Measurements from ENCODE around the gene CLK2.

The CLK2 gene

DNA sequence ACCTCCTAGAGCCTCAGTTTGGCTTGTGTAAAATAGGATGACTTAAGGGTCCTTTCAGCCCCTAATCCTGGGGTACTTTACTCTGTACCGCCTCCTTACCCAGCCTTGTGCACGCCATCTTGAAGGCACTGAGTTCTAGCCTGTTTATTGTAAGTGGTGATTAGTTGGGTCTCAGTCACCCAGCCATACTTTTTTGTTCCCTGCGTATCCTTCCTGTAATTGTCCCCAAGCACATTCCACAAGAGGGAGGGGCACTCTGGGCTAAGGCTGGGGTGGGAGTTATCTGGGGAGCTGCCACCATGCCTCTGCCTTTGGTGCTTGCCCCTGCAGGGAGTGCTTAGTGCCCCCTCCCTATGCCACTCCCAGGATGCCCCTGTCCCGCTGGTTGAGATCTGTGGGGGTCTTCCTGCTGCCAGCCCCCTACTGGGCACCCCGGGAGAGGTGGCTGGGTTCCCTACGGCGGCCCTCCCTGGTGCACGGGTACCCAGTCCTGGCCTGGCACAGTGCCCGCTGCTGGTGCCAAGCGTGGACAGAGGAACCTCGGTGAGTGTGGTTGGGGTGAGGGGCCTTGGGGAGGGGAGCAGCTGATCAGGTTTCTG, 36.2 kb upstream of the CLK2 start:
- Histone ChIP-seq H3K4me3 (ENCODE audit: low read length) (peak overlapping the region; percentile 93), H3K4me2 (ENCODE audit: low read depth, low read length) (peak overlapping the region; percentile 89), H3K79me2 (ENCODE audit: low read length) (peaks cover 45% of the 10 kb centered on the region), H3K27ac (ENCODE audit: low read length) (peak overlapping the region; percentile 68; the same call in 1 of the 2 replicates), H3K27me3 (replicated peaks; ENCODE audit: insufficient read depth, low read length) (no peaks in the 10 kb centered on the region), H4K20me1 (ENCODE audit: insufficient read depth, low read length) (no peaks in the 10 kb centered on the region), H3K4me1 (ENCODE audit: low read length) (peaks cover 3% of the 10 kb centered on the region; the same call in 1 of the 2 replicates), H3F3A (ENCODE audit: insufficient read depth, low read length) (peaks cover 9% of the 10 kb centered on the region), H2AFZ (ENCODE audit: low read length) (peak overlapping the region; percentile 58), H3K9me2 (replicated peaks; ENCODE audit: insufficient read depth, low read length) (no peaks in the 10 kb centered on the region), H3K9me3 (replicated peaks; ENCODE audit: insufficient read depth, low read length) (no peaks in the 10 kb centered on the region), H3K9ac (ENCODE audit: low read length) (peak overlapping the region; percentile 88), H3K36me3 (replicated peaks; ENCODE audit: insufficient read depth, low read length) (no peaks in the 10 kb centered on the region; the same call in none of the 2 replicates)
- TF ChIP-seq, protein P1, sequence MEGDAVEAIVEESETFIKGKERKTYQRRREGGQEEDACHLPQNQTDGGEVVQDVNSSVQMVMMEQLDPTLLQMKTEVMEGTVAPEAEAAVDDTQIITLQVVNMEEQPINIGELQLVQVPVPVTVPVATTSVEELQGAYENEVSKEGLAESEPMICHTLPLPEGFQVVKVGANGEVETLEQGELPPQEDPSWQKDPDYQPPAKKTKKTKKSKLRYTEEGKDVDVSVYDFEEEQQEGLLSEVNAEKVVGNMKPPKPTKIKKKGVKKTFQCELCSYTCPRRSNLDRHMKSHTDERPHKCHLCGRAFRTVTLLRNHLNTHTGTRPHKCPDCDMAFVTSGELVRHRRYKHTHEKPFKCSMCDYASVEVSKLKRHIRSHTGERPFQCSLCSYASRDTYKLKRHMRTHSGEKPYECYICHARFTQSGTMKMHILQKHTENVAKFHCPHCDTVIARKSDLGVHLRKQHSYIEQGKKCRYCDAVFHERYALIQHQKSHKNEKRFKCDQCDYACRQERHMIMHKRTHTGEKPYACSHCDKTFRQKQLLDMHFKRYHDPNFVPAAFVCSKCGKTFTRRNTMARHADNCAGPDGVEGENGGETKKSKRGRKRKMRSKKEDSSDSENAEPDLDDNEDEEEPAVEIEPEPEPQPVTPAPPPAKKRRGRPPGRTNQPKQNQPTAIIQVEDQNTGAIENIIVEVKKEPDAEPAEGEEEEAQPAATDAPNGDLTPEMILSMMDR (IDR thresholded peaks at IDR 0.05; ENCODE audit: low read length), result peak; percentile 18; the same call in 1 of the 2 replicates
- TF ChIP-seq EZH2 (optimal IDR thresholded peaks at IDR 0.05; ENCODE audit: low read depth, low read length), result no peak
- TF ChIP-seq EZH2phosphoT487 (IDR thresholded peaks at IDR 0.05; ENCODE audit: low read length), result no peak
- peak; percentile 18 for DNase-seq

DNA sequence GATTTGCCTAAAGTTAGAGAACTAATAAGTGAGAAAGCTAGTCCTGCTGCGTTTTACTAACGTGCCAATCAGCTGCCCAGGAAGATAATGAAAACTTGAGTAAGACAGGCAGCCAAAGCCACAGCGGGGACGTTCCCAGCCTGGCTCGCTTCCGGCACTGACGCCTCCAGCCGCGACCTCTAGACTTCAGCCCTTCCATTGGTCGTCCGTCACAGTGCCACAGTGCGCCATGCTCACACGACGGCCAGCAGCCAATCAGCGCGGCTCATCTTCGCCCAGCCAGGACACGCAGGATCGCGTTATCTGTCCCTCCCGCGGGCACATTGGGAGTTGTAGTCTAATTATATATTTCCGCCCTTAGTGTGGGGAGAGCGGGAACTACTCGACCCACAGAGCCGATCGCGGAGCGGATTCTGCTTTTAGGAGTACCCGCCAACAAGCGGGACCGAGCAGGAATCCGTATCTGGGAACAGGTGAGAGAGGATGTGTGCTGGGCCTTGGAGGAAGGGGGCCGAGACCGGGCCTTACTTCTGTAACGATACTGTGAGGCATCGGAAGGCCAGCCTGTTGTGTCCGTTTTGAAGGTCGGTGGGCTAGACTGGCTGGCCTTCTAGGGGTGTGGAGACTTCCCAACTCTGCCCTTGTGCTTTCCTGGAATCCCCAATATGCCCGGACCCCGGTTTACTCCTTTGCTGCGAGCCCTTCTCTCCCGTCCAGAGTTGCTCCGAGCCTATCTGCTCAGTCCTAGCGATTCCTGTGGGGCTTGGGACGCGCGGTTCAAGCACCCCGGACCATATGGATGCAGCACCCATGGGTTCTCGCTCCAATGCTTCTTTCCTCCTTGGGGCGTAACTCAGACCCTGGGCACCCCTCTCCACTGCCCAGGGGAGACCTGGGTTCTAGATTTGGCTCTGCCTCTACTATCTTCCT, 35.5 kb upstream of the CLK2 start, which contains the start of gene FDPS:
TSS of gene FDPS (plus strand) at position 374 of the 930 bp plus-strand sequence. CDS start 924 bp downstream, outside the sequence.
- Histone ChIP-seq H3K27me3 (replicated peaks; ENCODE audit: insufficient read depth, low read length) (no peaks in the 10 kb centered on the region), H4K20me1 (ENCODE audit: insufficient read depth, low read length) (no peaks in the 10 kb centered on the region), H3F3A (ENCODE audit: insufficient read depth, low read length) (peaks cover 9% of the 10 kb centered on the region), H2AFZ (ENCODE audit: low read length) (peak within 1 kb of the TSS; percentile 58), H3K4me2 (ENCODE audit: low read depth, low read length) (peak within 1 kb of the TSS; percentile 89), H3K9ac (ENCODE audit: low read length) (peak within 1 kb of the TSS; percentile 88), H3K27ac (ENCODE audit: low read length) (peak within 1 kb of the TSS; percentile 68), H3K4me1 (ENCODE audit: low read length) (peaks cover 3% of the 10 kb centered on the region; the same call in 1 of the 2 replicates), H3K9me3 (replicated peaks; ENCODE audit: insufficient read depth, low read length) (no peaks in the 10 kb centered on the region), H3K4me3 (ENCODE audit: low read length) (peak within 1 kb of the TSS; percentile 93), H3K9me2 (replicated peaks; ENCODE audit: insufficient read depth, low read length) (no peaks in the 10 kb centered on the region), H3K36me3 (replicated peaks; ENCODE audit: insufficient read depth, low read length) (no peaks in the 10 kb centered on the region; the same call in 1 of the 2 replicates), H3K79me2 (ENCODE audit: low read length) (peaks cover 45% of the 10 kb centered on the region)
- peak; percentile 100 for DNase-seq
- TF ChIP-seq EZH2 (optimal IDR thresholded peaks at IDR 0.05; ENCODE audit: low read depth, low read length) (no peak), EZH2phosphoT487 (IDR thresholded peaks at IDR 0.05; ENCODE audit: low read length) (no peak)
- TF ChIP-seq, protein P1 (IDR thresholded peaks at IDR 0.05; ENCODE audit: low read length), result no peak

DNA sequence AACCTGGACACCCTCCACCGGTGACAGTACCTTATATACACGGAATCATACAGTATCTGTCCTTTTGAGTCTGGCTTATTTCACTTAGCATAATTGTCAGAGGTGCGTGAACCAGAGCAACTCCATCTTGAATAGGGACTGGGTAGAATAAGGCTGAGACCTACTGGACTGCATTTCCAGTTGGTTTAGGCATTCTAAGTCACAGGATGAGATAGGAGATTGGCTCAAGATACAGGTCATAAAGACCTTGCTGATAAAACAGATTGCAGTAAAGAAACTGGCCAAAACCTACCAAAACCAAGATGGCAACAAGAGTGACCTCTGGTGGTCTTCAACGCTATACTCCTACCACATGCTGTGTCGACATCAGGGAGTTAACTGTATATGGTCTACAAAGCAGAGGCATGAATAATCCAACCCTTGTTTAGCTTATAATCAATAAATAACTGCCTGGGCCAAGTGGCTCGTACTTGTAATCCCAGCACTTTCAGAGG, 34.0 kb upstream of the CLK2 start:
- Histone ChIP-seq H3K9me2 (replicated peaks; ENCODE audit: insufficient read depth, low read length) (no peaks in the 10 kb centered on the region), H3K27ac (ENCODE audit: low read length) (no peak overlapping the region), H3F3A (ENCODE audit: insufficient read depth, low read length) (peaks cover 9% of the 10 kb centered on the region), H3K36me3 (replicated peaks; ENCODE audit: insufficient read depth, low read length) (no peaks in the 10 kb centered on the region), H3K9me3 (replicated peaks; ENCODE audit: insufficient read depth, low read length) (no peaks in the 10 kb centered on the region), H3K4me3 (ENCODE audit: low read length) (no peak overlapping the region), H3K9ac (ENCODE audit: low read length) (no peak overlapping the region), H3K4me1 (ENCODE audit: low read length) (peaks cover 3% of the 10 kb centered on the region; the same call in 1 of the 2 replicates), H2AFZ (ENCODE audit: low read length) (no peak overlapping the region), H4K20me1 (ENCODE audit: insufficient read depth, low read length) (no peaks in the 10 kb centered on the region), H3K79me2 (ENCODE audit: low read length) (peaks cover 35% of the 10 kb centered on the region), H3K27me3 (replicated peaks; ENCODE audit: insufficient read depth, low read length) (no peaks in the 10 kb centered on the region), H3K4me2 (ENCODE audit: low read depth, low read length) (no peak overlapping the region)
- no peak for TF ChIP-seq EZH2 (optimal IDR thresholded peaks at IDR 0.05; ENCODE audit: low read depth, low read length)
- TF ChIP-seq, protein P1 (IDR thresholded peaks at IDR 0.05; ENCODE audit: low read length), result peak; percentile 58
- DNase-seq, result peak; percentile 80

Measured in MM.1S (cell line).